Hematopoietic multipotent progenitor cell (in vitro differentiated cells): ENCODE results near the gene IRS1. TPM values are rescaled to one million over a fixed set of nuclear protein-coding genes. Genes with fewer than 3 reads are reported as not detected.

ENCODE experiments used
- DNase-seq, 3 donors: peaks; one replicate each; pipeline ENCODE4 v3.0.0-alpha.2; 2011 to 2015; ENCODE audit warnings: low read depth in 2 of 3, low spot score in 2 of 3
- total RNA-seq: library from RNA; depleted of rRNA; stranded (reverse); fragments of >200 nt; gene quantifications from one replicate; pipeline ENCODE4 v1.2.3, GENCODE V29; 2012

IRS1 gene
- total RNA-seq, 1 donor, result under 0.01 TPM

DNA sequence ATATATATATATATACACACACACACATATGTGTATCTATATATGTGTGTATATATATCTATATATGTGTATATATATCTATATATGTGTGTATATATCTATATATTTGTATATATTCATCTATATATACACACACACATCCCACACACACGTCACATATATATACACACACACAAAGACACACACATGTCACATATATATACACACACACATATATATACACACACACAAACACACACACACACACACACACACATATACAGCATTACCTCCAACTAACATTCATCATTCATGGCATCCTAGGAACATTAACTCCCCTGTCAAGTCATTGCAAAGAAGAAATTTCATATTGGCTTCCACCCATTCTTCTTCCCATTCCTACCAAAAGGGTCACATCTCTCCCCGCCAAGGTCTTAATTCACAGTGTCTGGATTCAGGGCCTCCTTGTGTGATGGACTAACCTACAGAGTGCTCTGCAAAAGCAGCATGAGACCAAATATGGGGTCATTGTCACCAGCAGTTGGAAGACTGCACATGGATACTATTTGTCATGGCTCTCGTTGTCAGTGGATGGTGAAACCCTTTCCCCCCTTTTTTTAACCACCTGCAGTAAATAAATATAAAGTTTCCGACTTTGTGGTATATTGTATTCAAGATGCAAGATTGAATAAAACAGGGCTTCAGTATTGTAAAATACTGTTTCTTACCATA is 67.0 kb downstream of the IRS1 start:
- no peak for DNase-seq

DNA sequence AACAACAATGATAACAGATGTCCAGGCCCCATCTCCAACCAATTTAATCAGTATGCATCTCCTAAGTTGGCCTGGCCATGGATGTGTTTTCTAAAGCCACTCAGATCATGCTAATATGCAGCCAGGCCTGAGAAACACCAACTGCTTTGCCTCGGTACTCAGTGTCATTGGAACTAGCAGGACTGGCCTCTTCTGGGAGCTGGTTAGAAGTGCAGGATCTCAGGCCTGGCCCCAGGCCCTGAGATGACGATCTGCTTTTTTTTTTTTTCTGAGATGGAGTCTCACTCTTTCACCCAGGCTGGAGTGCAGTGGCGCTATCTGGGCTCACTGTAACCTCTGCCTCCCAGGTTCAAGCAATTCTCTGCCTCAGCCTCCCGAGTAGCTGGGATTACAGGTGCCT is 69.1 kb downstream of the IRS1 start:
- no peak for DNase-seq

DNA sequence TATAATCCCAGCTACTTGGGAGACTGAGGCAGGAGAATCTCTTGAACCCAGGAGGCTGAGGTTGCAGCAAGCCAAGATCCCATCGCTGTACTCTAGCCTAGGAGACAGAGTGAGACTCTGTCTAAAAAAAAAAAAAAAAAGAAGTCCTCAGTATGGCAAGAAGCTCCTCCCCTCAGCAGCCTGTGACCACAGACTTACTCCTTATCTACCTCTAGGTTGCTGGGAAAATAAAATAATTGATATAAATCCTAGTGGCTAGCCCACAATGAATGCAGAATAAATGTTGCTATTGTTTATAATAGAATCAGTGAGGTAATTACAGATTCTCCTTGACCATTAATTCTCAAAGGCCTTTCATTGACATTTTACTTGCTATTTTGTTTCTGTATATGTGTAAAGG is 70.6 kb downstream of the IRS1 start:
- no peak for DNase-seq

DNA sequence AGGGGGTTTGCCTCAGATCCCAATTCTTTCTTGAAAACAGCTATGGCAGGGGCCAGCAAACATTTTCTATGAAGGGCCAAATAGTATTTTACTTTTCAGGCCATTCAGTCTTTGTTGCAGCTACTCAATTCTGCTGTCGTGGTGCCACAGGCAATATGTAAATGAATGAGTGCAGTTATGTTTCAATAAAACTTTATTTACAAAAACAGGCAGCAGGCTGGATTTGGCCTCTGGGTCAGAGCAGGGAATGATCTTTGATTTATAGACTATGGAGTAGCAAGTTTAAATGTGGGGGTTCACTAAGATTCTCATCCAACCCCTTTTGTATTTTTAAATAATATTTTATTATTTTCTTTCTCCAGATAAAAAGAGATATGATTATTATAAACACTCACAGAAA is 72.4 kb downstream of the IRS1 start:
- no peak for DNase-seq

DNA sequence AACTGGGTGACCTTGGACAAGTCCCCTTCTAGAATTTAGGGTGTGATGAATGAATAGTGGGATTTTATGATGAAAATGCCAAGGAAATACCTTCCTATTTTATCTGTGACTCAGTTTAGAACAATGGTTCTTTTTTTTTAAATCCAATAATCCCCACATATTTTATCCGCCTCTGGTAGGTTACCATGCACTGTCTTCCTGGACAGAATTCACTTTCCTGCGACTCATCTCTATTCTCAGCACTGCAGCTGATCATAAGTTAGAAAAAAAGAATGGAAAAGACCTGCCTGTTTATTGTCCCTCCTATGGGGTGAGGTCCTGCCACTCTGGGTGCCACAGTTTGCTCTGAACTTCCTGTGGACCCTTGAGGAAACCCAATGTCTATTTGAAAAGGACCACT is 73.1 kb downstream of the IRS1 start:
- DNase-seq, result no peak

DNA sequence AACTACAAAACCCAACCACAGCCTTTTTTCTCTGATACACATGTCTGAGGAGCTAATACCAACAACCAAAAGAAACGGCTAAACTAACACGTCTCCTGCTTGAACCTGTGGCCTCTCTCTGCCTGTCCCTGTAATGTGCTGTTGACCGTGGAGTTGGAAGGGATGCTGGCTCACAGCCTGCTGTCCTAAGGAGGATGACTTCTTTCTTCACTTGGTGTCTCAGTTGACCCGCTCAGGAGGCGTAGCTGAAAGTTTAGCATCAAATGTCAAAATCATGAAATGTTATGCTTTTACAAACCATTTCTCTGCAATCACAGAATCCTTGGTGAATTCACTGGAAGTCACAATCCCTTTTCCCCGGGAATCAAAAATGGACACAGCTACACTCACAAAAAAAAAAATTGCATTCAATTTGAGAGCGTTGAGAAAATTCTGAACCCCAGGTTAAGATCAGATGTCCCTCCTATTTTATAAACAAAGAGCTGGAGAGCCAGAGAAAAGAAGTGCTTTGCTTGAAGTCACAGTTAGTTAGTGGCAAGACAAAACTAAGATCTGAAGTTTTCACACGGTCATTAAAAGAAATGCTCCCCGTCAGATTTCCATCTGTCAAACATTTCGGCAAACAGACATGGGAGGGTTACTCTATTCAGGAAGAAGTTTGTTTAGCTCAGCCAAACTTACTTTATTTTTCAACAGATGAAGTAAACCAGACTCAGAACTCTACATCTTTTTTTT is 74.3 kb downstream of the IRS1 start:
- no peak for DNase-seq

DNA sequence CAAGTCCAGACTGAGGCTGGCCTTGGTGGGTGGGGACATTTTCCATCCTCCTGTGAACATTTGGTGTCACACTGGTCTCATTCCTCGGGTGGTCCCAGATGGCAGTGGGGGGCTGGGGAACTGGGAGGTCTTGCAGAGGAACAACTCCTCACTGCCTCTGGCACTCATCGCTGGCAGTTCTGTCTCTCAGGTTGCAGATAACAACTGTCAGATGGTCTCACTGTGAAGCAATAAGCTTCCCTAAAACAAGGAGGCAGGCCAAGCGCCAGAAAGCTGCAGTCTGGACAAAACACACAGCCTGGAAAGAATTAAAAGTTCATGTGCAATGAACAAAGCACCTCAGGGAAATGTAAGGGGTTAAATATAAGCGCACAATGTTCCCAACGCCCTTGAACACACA is 78.1 kb downstream of the IRS1 start:
- no peak for DNase-seq

DNA sequence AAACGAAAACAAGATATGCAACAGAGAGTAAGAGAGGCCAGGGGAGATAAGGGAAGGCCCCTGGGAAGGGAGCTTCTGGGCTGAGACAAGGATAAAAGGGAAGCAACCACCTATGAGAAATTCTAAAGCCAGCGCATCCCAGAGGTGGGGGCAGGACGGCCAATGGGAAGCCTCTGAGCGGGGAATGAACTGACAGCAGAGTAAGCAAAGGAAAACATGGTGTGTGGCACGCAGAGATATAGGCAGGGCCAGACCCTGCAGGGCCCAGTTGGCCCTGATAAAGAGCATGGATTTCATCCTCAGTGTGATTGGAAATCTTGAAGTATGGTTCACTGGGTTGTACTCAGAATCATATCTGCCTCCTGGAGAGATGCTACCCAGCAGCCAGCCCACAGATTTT is 78.7 kb downstream of the IRS1 start:
- no peak for DNase-seq

DNA sequence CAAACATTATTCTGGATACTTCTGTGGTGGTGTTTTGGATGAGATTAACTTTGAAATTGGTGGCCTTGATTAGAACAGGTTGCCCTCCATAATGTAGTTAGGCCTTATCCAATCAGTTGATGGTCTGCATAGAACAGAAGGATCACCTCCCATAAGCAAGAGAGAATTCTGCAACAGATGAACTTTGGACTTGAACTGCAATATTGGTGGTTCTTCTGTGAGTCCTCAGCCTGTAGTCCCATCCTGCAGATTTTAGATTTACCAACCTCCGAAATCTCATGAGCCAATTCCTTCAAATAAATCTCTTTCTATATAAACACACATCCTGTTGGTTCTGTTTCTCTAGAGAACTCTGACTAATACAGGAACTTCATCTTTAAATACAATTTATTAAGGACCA is 81.9 kb downstream of the IRS1 start:
- DNase-seq, result no peak

DNA sequence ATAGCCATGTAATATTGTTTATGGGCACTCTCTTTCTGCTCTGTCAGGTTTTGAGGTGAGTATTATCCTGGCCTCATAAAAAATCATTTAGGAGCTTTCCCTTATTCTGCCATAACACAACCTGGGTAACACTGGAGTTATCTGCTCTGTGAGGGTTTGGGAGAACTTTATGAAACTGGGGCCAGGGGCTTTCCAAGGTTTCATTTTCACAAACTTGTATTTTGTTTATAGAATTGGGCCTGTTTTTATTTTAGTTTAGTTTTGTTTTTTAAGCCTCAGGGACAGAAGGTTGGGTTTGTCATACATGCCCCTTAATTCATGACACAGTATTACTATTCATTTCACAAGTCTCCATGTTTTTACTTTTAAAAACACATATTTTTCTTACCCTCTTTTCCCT is 83.5 kb downstream of the IRS1 start:
- DNase-seq, result no peak

DNA sequence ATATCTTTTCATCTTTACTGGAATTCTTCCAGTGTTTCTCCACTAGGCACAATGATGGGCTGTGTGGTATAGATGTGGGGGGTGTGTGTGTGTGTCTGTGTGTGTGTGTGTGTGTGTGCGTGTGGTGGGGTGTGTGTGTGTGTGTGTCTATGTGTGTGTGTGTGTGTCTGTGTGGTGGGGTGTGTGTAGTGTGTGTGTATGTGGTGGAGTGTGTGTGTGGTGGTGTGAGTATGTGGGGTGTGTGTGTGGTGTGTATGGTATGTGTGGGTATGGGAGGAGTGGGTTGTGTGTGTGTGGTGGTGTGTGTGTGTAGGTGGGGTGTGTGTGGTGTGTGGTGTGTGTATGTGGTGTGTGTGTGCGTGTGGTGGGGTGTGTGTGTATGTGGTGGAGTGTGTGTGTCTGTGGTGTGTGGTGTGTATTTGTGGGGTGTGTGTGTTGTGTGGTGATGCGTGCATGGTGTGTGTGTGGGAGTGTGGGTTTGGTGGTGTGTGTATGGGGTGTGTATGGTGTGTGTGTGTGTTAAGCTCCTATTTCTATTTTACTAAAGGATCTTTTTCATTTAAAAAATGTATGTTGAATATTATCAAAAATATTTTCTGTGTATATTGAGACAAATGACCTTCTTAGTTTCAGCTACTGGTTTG is 84.2 kb downstream of the IRS1 start:
- DNase-seq, result no peak

DNA sequence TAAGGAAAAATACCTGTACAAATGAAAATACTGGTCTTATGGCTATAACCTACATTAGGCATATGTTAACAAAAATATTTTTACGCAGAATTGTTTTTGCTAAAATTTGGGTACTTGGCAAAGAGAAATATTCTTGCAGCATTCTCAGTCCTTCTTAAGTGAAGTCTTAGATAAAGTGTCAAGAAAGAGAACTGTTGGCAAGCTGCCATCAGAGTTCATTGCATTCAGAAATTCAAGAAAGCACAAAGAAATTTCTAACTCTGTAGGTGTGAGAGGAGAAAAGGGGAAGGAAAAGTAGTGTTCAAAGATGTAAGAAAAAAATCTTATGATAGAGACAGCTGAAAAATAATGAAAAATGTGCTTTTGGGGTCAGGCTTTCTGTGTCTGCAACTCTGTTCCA is 86.7 kb downstream of the IRS1 start:
- DNase-seq, result no peak

DNA sequence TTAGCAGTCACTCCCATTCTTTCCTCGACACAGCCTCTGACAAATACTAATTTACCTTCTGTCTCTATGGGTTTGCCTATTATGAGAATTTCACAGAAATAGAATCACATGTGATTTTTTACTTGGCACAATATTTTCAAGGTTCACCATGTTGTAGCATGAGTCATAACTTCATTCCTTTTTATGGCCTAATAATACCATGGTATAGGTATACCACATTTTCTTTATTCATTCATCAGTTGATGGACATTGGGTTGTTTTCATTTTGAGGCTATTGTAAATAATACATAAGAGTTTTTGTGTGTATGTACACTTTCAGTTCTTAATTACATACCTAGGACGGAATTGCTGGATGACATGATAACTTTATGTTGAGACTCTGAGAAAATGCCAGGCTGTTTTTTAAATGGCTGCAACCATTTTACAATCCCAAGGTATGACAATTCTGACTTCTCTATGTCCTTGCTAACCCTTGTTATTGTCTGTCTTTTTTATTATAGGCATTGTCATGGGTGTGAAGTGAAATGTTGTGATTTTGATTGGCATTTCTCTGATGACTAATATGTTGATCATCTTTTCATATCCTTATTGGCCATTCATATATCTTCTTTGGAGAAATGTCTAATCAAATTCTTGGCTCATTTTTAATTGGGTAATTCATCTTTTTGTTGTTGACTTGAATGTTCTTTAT is 87.9 kb downstream of the IRS1 start:
- DNase-seq, result no peak

DNA sequence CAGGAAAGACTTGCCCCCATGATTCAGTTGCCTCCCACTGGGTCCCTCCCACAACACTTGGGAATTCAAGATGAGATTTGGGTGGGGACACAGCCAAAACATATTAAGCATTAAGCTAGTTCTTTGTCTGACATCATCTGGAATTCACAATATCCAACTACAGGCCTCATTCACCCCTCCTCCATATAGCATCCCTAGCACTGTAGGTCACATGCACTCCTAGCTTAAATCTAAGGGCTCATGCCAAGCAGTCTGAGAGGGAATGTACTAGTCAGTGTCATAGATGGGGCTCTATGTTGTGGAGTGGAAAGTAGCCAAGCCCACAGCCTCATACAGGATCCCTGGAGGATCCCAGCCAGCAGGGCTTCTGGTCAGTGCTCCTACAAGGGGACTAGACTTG is 92.1 kb downstream of the IRS1 start:
- no peak for DNase-seq

DNA sequence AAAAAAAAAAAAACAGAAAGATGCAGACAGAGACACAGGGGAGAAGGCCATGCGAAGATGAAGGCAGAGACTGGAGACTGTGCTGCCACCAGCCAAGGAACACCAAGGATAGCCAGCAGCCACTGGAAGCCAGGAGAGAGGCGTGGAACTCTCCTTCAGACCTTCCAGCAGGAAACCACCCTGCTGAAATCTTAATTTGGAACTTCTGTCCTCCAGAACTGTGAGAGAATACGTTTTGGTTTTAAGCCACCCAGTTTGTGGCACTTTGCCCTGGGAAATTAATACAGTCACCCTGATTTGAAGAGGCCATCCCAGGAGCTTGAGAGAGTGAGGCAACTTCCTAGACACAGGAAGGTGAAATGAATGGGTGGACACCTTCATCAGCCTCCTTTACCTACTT is 93.7 kb downstream of the IRS1 start:
- no peak for DNase-seq

DNA sequence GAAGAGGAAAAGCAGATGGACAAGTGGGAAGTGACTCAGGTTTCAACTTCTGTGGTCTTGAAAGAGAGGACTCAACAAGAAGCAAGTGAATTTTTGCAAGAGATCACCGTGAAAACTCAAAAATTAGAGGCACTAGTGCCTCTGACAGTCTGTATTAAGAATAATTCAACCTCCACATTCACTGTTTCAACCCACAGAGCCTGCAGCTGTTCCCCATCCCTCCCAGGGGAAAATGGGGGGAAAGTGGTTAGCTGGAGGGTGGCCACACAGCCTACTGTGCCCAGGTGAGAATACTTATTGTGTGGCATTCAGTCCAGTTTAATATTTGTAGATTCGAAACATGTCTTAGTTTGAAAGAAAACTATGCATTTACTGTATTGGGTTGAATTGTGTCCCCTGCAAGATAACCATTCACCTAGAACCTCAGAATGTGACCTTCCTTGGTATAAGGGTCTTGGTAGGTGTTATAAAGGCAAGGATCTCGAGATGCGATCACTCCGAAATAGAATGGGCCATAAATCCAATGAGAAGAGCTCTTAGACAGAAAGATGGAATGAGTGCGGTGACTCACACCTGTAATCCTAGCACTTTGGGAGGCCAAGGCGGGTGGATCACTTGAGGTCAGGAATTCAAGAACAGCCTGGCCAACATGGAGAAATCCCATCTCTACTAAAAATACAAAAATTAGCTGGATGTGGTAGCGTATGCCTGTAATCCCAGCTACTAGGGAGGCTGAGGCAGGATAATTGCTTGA is 94.3 kb downstream of the IRS1 start:
- no peak for DNase-seq

DNA sequence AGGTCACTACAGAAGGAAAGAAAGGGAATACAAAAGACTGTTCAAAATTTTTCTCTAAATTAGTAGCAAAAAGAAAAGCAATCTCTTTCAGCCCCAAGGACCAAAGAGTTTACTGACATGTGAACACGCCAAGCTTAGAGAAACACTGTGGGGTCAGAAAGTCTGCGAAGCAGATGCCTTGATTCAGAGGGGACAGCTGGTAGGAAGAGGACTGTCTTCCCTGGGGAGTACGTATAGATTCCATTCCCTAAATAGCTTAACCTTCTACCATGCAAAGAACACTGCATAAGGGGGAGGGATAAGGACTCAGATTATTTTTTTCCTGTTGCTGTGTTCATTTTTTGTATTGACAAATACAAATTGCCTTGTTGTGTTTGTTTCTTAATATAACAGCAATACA is 96.1 kb downstream of the IRS1 start:
- no peak for DNase-seq

DNA sequence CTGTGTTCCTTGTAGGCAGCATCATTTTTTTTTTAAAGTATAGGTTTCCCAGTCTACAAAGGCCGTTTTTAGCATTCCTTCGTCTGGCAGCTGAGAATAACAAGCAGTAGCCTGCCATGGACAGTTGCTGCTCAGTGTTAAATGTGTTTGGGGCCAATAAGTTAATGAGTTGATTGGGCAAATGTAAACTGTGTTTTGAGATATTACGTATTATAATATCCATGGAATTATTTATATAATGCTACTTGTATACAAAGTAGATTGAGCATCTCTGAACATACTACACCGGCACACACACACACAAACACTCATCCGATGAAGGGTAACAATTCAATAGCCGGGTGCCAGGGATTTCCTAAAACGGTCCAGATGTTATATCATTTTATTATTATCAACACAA is 97.2 kb downstream of the IRS1 start:
- DNase-seq, result no peak

DNA sequence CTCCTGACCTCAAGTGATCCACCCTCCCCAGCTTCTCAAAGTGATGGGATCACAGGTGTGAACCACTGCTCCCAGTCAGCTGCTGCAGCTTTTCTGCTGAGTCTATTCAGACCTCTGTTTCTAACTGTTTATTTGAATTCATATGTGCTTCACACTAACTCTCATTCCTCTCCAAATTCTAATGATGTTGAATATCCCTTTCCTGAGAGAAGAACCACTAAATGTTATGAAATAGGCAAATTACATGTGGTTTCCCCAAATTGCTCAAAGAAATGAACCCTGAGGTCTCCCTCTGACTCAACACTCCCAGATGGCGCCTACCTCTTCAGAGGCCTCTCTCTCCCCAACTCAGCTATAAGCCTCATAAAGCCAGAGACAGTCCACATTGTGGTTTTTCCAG is 98.6 kb downstream of the IRS1 start:
- DNase-seq, result no peak

DNA sequence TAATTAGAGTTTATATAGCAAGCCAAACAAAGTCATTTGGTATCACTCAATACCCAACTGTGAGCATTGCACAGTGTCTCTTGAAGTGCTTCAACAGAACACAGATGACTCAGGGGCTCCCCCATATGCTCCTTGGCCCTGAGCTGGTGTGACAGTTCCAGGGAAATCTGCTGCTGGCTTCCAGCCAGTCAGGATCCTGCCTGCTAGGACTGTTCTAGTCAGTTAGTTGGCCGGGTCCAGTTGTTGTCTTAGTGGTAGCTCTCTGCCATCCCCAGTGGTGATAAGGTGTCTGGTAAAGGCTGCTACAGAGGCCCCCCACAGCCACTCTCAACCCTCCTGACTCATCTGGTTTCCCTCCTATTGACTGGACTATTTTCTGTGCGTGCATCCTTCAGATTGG is 100.3 kb downstream of the IRS1 start:
- DNase-seq, result no peak

DNA sequence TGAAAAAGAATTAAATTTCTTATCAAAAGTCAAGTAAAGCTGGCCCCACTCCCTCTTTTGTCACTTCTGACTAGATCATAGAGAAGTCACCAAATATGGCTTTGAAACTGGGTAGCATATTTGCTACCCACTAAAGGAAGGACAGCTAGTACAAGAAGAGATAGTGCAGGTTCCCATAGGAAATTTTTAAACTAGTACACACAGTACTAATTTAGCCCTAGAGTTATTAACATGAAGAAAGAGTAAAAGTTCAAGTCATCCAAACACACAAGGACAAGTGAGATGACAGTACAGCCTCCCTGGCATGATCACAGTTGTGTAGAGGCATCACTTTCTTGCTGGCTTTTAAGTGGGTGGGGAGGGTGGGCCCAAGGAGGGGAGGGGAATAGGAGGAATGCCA is 100.9 kb downstream of the IRS1 start:
- DNase-seq, result no peak
